Measurements from ENCODE around the gene AGAP3. TPM values are rescaled to one million over a fixed set of nuclear protein-coding genes. Genes with fewer than 3 reads are reported as not detected.
"Not testable (repeated sequence)": the region's sequence is repeated elsewhere in the genome, so short reads cannot be mapped to it uniquely, and the experiment has no call there.

The AGAP3 gene
- total and polyA plus RNA-seq, 4 donors, result 3.9 to 27.0 (median 17.6) TPM

- no peaks in the 10 kb centered on the region for H3K27me3 ChIP-seq (ENCODE audit: control insufficient read depth in 4 of 4, insufficient read depth in 4 of 4, low read length in 3 of 4)
- peaks cover 0 to 5% (median 0%) of the 10 kb centered on the region in 4 donors for H3K4me1 ChIP-seq (ENCODE audit: control insufficient read depth in 4 of 4, insufficient read depth in 4 of 4, low read length in 3 of 4)
- H3K9me3 ChIP-seq (ENCODE audit: control insufficient read depth in 4 of 4, low read length in 3 of 4), result no peaks in the 10 kb centered on the region
- H3K4me3 ChIP-seq (ENCODE audit: low read depth in 1 of 3, low read length in 3 of 3), result no peak overlapping the region
- no peak for DNase-seq (ENCODE audit: low spot score)
- no peak overlapping the region for H3K9ac ChIP-seq (ENCODE audit: low read depth in 1 of 2, low read length in 2 of 2)
- 96% methylated on average over 30 of the region's 30 CpGs for WGBS
- no peak overlapping the region for H3K27ac ChIP-seq (ENCODE audit: low read depth in 1 of 2, low read length in 2 of 2)
- no peak for TF ChIP-seq MAX (IDR thresholded peaks at IDR 0.05)
- TF ChIP-seq, protein P1, sequence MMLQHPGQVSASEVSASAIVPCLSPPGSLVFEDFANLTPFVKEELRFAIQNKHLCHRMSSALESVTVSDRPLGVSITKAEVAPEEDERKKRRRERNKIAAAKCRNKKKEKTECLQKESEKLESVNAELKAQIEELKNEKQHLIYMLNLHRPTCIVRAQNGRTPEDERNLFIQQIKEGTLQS (IDR thresholded peaks at IDR 0.05), result no peak
- no peak for TF ChIP-seq FOXA2 (IDR thresholded peaks at IDR 0.05)
- TF ChIP-seq YY1 (IDR thresholded peaks at IDR 0.05), result no peak
- TF ChIP-seq TAF1 (conservative IDR thresholded peaks at IDR 0.05), result no peak
- no peak for TF ChIP-seq GABPA (IDR thresholded peaks at IDR 0.05 in 1 of 2, conservative IDR thresholded peaks at IDR 0.05 in 1 of 2)
- no peak for TF ChIP-seq FOXA1 (IDR thresholded peaks at IDR 0.05)
- TF ChIP-seq SP1 (IDR thresholded peaks at IDR 0.05), result no peak
- TF ChIP-seq JUND (IDR thresholded peaks at IDR 0.05), result no peak
- TF ChIP-seq, protein P2, sequence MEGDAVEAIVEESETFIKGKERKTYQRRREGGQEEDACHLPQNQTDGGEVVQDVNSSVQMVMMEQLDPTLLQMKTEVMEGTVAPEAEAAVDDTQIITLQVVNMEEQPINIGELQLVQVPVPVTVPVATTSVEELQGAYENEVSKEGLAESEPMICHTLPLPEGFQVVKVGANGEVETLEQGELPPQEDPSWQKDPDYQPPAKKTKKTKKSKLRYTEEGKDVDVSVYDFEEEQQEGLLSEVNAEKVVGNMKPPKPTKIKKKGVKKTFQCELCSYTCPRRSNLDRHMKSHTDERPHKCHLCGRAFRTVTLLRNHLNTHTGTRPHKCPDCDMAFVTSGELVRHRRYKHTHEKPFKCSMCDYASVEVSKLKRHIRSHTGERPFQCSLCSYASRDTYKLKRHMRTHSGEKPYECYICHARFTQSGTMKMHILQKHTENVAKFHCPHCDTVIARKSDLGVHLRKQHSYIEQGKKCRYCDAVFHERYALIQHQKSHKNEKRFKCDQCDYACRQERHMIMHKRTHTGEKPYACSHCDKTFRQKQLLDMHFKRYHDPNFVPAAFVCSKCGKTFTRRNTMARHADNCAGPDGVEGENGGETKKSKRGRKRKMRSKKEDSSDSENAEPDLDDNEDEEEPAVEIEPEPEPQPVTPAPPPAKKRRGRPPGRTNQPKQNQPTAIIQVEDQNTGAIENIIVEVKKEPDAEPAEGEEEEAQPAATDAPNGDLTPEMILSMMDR (IDR thresholded peaks at IDR 0.05; ENCODE audit: low read depth, low read length, missing input control), result no peak
- no peak for TF ChIP-seq HNF4A (conservative IDR thresholded peaks at IDR 0.05)
- TF ChIP-seq ZBTB33 (IDR thresholded peaks at IDR 0.05), result no peak
- TF ChIP-seq NR2F2 (IDR thresholded peaks at IDR 0.05), result no peak
- no peak for TF ChIP-seq RAD21 (IDR thresholded peaks at IDR 0.05)
- TF ChIP-seq HNF4G (IDR thresholded peaks at IDR 0.05), result no peak
- no peak for TF ChIP-seq EGR1 (IDR thresholded peaks at IDR 0.05; ENCODE audit: low read depth in 2 of 2)
- peaks cover 0 to 25% (median 1%) of the 10 kb centered on the region in 4 donors for H3K36me3 ChIP-seq (ENCODE audit: control insufficient read depth in 4 of 4, insufficient read depth in 3 of 4, low read depth in 1 of 4, low read length in 3 of 4)
These were observed 45.5 kb upstream of the AGAP3 start for GRCh38 chr7:151040616-151041375.

GRCh38 chr7:151043449-151043848 lies 42.8 kb upstream of the AGAP3 start:
- DNase-seq (ENCODE audit: low spot score); H3K4me3 ChIP-seq (ENCODE audit: low read depth in 1 of 3, low read length in 3 of 3); H3K4me1 ChIP-seq (ENCODE audit: control insufficient read depth in 4 of 4, insufficient read depth in 4 of 4, low read length in 3 of 4); H3K27ac ChIP-seq (ENCODE audit: low read depth in 1 of 2, low read length in 2 of 2); H3K9me3 ChIP-seq (ENCODE audit: control insufficient read depth in 4 of 4, low read length in 3 of 4); H3K9ac ChIP-seq (ENCODE audit: low read depth in 1 of 2, low read length in 2 of 2); H3K27me3 ChIP-seq (ENCODE audit: control insufficient read depth in 4 of 4, insufficient read depth in 4 of 4, low read length in 3 of 4): not testable (repeated sequence)
- 87% methylated on average over 10 of the region's 10 CpGs for WGBS
- H3K36me3 ChIP-seq (ENCODE audit: control insufficient read depth in 4 of 4, insufficient read depth in 3 of 4, low read depth in 1 of 4, low read length in 3 of 4), result peaks cover 0 to 13% (median 0%) of the 10 kb centered on the region in 4 donors
